ENCODE data around the gene RNF151. TPM values are rescaled to one million over a fixed set of nuclear protein-coding genes. Genes with fewer than 3 reads are reported as not detected.
A peak's percentile ranks its signal among the peaks of the same experiment; 100 is the strongest.

Gene RNF151, protein sequence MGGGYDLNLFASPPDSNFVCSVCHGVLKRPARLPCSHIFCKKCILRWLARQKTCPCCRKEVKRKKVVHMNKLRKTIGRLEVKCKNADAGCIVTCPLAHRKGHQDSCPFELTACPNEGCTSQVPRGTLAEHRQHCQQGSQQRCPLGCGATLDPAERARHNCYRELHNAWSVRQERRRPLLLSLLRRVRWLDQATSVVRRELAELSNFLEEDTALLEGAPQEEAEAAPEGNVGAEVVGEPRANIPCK
- not detected for total RNA-seq

DNA sequence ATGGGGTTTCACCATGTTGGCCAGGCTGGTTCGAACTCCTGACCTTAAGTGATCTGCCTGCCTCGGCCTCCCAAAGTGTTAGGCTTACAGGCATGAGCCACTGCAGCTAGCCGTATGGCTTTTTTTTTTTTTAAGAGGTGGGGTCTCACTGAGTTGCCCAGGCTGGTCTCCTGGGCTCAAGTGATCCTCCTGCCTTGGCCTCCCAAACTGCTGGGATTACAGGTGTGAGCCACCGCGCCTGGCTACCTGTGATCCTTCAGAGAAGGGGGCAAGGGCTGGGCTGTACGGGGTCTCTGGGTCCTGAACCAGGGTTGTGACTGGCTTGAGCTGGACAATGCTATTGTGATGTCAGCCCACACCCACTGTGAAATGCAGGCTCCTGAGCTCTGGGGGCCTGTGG is at the start of gene RNF151:
RNF151 (plus strand) TSS at position 397 of the 400 bp plus-strand sequence. CDS start 26 bp downstream, outside the sequence.
- TF ChIP-seq POLR2A (IDR thresholded peaks at IDR 0.05) = no peak
- Histone ChIP-seq H3K27me3 (no peaks in the 10 kb centered on the region), H3K36me3 (peaks cover 0 to 22% of the 10 kb centered on the region in 2 donors), H3K27ac (peak within 1 kb of the TSS; percentile 91), H3K4me3 (peak within 1 kb of the TSS; percentile 88 to 98), H3K4me1 (peaks cover 41% of the 10 kb centered on the region), H3K9me3 (no peaks in the 10 kb centered on the region)
- intact Hi-C loops (cut with DNase I) = no loop called here
- no peak for DNase-seq (ENCODE audit: extremely low spot score in 2 of 2)

DNA sequence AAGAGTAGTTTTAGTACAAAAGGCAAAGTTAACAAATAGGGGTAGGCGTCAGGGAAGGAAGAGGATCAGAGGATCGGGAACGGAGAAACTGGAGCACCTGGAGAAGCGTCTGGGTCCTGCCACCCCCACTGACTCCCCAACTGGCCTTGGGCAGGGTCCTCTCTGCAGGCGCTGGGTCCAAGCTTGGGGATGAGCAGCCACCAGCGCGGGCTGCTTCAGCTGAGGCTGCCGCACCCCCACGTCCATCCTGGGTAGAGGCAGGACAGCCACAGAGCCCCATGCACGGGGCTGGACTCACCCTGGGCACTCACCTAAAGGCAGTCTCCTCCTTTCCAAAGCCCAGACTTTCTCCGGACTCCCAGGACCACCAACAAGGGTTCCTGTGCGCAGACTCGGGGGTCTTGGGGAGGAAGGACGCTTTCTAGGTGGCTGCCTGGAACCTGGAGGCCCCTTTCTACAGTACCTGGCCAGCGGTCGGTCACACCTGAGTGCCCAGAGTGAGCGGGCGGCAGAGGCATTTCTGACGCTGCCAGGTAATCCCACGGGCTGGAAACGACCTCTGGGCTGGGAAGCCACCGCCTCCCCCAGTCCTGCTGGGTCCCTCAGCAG is 49.5 kb upstream of the RNF151 start:
- TF ChIP-seq, protein P1, sequence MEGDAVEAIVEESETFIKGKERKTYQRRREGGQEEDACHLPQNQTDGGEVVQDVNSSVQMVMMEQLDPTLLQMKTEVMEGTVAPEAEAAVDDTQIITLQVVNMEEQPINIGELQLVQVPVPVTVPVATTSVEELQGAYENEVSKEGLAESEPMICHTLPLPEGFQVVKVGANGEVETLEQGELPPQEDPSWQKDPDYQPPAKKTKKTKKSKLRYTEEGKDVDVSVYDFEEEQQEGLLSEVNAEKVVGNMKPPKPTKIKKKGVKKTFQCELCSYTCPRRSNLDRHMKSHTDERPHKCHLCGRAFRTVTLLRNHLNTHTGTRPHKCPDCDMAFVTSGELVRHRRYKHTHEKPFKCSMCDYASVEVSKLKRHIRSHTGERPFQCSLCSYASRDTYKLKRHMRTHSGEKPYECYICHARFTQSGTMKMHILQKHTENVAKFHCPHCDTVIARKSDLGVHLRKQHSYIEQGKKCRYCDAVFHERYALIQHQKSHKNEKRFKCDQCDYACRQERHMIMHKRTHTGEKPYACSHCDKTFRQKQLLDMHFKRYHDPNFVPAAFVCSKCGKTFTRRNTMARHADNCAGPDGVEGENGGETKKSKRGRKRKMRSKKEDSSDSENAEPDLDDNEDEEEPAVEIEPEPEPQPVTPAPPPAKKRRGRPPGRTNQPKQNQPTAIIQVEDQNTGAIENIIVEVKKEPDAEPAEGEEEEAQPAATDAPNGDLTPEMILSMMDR (IDR thresholded peaks at IDR 0.05) = no peak
- TF ChIP-seq POLR2A (IDR thresholded peaks at IDR 0.05) (no peak), POLR2AphosphoS5 (IDR thresholded peaks at IDR 0.05; ENCODE audit: insufficient read depth in 1 of 2, low read depth in 1 of 2) (no peak)
- Histone ChIP-seq H3K4me3 (peak overlapping the region; percentile 21 to 39), H3K36me3 (no peaks in the 10 kb centered on the region), H3K27me3 (no peaks in the 10 kb centered on the region), H3K4me1 (peaks cover 46% of the 10 kb centered on the region), H3K27ac (peak overlapping the region; percentile 16), H3K9me3 (no peaks in the 10 kb centered on the region)
- DNase-seq (ENCODE audit: extremely low spot score in 2 of 2) = no peak
- intact Hi-C loops (cut with DNase I) = no loop called here

DNA sequence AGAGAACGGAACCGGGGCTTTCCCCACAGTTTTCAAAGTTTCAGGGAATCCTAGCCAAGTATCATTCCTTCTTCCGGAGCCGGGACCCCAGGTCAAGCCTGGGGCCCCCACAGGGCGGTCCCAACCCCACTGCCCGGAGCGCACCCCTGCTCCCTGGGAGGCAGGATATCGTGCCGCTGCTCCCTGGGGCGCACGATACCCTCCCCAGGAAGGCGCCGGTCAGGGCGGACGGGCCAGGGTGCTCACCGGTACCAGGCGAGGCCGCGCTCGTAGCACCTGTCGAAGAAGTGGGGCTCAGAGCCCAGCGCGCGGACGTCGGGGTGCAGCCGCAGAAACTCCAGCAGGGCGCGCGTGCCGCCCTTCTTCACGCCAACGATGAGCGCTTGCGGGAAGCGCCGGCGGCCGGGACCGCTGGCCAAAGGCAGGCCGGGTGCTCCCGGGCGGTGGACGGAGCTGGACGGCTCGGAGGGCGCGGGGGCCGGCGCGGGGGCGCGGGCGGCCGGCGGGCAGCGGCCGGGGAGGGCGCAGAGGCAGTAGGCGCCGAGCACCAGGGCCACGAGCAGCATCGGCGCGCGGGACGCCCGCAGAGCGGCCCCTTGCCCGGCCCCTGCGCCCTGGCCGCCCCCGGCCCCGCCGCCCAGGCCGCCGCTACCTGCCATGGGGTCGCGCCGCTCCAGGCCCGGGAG is 48.8 kb upstream of the RNF151 start:
- H3K4me1 ChIP-seq = peaks cover 47% of the 10 kb centered on the region
- TF ChIP-seq POLR2AphosphoS5 (IDR thresholded peaks at IDR 0.05; ENCODE audit: insufficient read depth in 1 of 2, low read depth in 1 of 2) = no peak
- TF ChIP-seq, protein P1 (IDR thresholded peaks at IDR 0.05) = no peak
- TF ChIP-seq POLR2A (IDR thresholded peaks at IDR 0.05) = no peak
- DNase-seq (ENCODE audit: extremely low spot score in 2 of 2) = no peak
- no peaks in the 10 kb centered on the region for H3K9me3 ChIP-seq
- peak overlapping the region; percentile 21 to 39 for H3K4me3 ChIP-seq
- peak overlapping the region; percentile 16 for H3K27ac ChIP-seq
- intact Hi-C loops (cut with DNase I) = no loop called here
- H3K27me3 ChIP-seq = no peaks in the 10 kb centered on the region
- H3K36me3 ChIP-seq = no peaks in the 10 kb centered on the region

DNA sequence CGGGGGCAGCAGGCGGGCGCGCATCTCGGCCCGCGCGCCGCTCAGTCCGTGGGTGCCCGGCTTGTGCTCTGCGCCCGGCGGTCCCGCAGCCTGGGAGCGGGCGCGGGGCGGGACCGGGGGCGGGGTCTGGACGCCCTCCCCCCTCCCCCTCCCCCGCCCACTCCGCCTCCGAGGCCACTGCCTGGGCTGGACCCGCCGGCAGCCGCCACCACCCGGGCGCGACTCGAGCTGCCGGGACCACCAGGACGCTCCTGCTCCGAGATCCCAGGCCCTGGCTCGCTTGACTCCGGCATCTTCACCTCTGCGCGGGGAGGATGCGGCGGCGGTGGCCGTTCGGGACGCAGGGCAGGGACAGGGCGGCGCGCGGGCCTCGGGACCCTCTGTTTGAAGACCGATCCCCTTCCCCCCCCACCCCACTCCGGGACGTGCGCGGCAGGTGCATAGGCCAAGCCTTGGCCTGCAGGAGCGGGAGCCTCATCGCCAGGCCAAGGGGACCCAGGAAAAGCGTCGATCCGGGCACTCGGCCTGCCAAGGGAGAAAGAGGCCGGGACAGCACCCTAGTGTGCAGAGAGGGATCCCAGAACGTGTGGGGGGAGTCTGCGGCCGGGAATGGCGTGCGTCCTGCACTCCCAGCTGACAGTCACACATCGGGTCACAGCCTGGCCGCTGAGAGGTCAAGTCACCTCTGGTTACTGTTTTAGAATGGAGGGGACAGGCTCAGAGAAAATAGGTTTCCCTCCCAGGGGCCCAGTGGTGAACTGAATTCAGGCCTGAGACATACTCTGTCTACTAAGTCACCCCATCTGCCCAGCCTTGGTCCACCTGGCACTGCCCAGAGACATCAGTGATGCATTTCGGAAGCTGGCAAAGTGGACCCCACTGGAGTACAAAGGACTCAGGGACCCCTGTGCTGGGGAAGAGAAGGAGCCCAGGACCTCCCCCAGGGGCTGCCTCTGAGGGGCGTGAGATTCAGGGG is 48.0 kb upstream of the RNF151 start, which contains the start of gene HS3ST6:
HS3ST6 (minus strand) TSS at position 65 of the 976 bp plus-strand sequence. CDS start 92 bp downstream, outside the sequence.
- Histone ChIP-seq H3K27ac (peak within 1 kb of the TSS; percentile 33), H3K27me3 (no peaks in the 10 kb centered on the region), H3K4me3 (peak within 1 kb of the TSS; percentile 21 to 39), H3K4me1 (peaks cover 53% of the 10 kb centered on the region), H3K9me3 (no peaks in the 10 kb centered on the region), H3K36me3 (no peaks in the 10 kb centered on the region)
- TF ChIP-seq POLR2A (IDR thresholded peaks at IDR 0.05) (no peak), POLR2AphosphoS5 (IDR thresholded peaks at IDR 0.05; ENCODE audit: insufficient read depth in 1 of 2, low read depth in 1 of 2) (peak in 1 of 2 donors; percentile 14)
- TF ChIP-seq, protein P1 (IDR thresholded peaks at IDR 0.05) = no peak
- no peak for DNase-seq (ENCODE audit: extremely low spot score in 2 of 2)
- intact Hi-C loops (cut with DNase I) = no loop called here

Data from vagina (tissue), 2 donors.